Tibial nerve (tissue), 4 donors: Measurements from ENCODE around the gene SNRNP70. TPM values are rescaled to one million over a fixed set of nuclear protein-coding genes. Genes with fewer than 3 reads are reported as not detected.
"Not testable (repeated sequence)": the region's sequence is repeated elsewhere in the genome, so short reads cannot be mapped to it uniquely, and the experiment has no call there.

Source experiments
- DNase-seq, 2 donors: peaks; one replicate each; pipeline ENCODE4 v3.0.0-alpha.2; 2019; ENCODE audit warnings: low spot score in 2 of 2
- H3K27ac ChIP-seq, 4 donors: fragments of 200-600 bp; sonication (generic) in 3 of 4; one replicate each; pipeline ENCODE4 v1.5.1; 2017 to 2019; ENCODE audit warnings: mild to moderate bottlenecking in 1 of 4
- H3K27me3 ChIP-seq, 2 donors: fragments of 200-600 bp; sonication (generic) in 1 of 2; one replicate each; pipeline versions ENCODE4 v1.5.1 to v1.6.0; 2017 to 2019
- H3K36me3 ChIP-seq, 3 donors: fragments of 200-600 bp; sonication (generic); one replicate each; pipeline ENCODE4 v1.5.1; 2018 to 2019
- H3K4me1 ChIP-seq, 4 donors: fragments of 200-600 bp; sonication (generic) in 3 of 4; one replicate each; pipeline ENCODE4 v1.5.1; 2017 to 2019
- H3K4me3 ChIP-seq, 4 donors: fragments of 200-600 bp; sonication (generic) in 3 of 4; one replicate each; pipeline ENCODE4 v1.5.1; 2017 to 2019; ENCODE audit warnings: mild to moderate bottlenecking in 1 of 4, moderate library complexity in 1 of 4
- H3K9me3 ChIP-seq, 4 donors: fragments of 200-600 bp; sonication (generic) in 3 of 4; one replicate each; pipeline ENCODE4 v1.5.1; 2017 to 2019
- CTCF ChIP-seq, 5 experiments: fragments of 200-600 bp in 3 of 5; fragments of 450-650 bp in 2 of 5; sonication (generic) in 3 of 5; IDR thresholded peaks; one replicate each; pipeline ENCODE4 v1.5.1; 2016 to 2019; ENCODE audit warnings: antibody characterized with exemption in 5 of 5, mild to moderate bottlenecking in 3 of 5, moderate library complexity in 2 of 5
- EP300 ChIP-seq, 2 donors: sonication (generic); formaldehyde crosslinking; IDR thresholded peaks; one replicate each; pipeline ENCODE4 v1.6.1; 2017; ENCODE audit warnings: antibody characterized with exemption in 2 of 2, mild to moderate bottlenecking in 1 of 2
- POLR2A ChIP-seq, 2 donors: fragments of 450-650 bp; IDR thresholded peaks; one replicate each; pipeline ENCODE4 v1.6.1; 2017; ENCODE audit warnings: antibody characterized with exemption in 2 of 2, mild to moderate bottlenecking in 2 of 2, moderate library complexity in 2 of 2
- WGBS, 2 donors: methylation state at CpG; one replicate each; pipeline ENCODE4 v1.1.5; 2018; 5-methylcytosine and 5-hydroxymethylcytosine counted together
- total RNA-seq, 4 donors: library from RNA; depleted of rRNA; stranded (reverse); fragments of >200 nt; gene quantifications; one replicate each; pipeline ENCODE4 v1.1.0, GENCODE V29; 2016

The SNRNP70 gene
- total RNA-seq = 100 to 1,000 TPM; 286 to 444 (median 400) TPM

- peaks cover 0 to 38% (median 18%) of the 10 kb centered on the region in 4 donors for H3K4me1 ChIP-seq
- peak within 1 kb of the TSS; percentile 75 to 95 (median 87) for H3K27ac ChIP-seq
- DNase-seq = peak; percentile 95 to 97
- 1% methylated on average over 43 to 70 of the region's 89 CpGs for WGBS, 2 donors
- peak within 1 kb of the TSS; percentile 71 to 98 (median 90) for H3K4me3 ChIP-seq
- no peaks in the 10 kb centered on the region for H3K9me3 ChIP-seq
- peaks cover 0 to 31% (median 6%) of the 10 kb centered on the region in 3 donors for H3K36me3 ChIP-seq
- TF ChIP-seq POLR2A (IDR thresholded peaks at IDR 0.05) (peak; percentile 78 to 88), EP300 (IDR thresholded peaks at IDR 0.05) (peak; percentile 78 to 95), CTCF (IDR thresholded peaks at IDR 0.05) (peak in 3 of 5 experiments; percentile 9 to 61 (median 59))
- H3K27me3 ChIP-seq = no peaks in the 10 kb centered on the region
These were observed at the start of gene SNRNP70 for GRCh38 chr19:49085020-49085867. SNRNP70 (plus strand) TSS chr19:49085451; CDS start chr19:49086415, 964 bp downstream.

- not testable (repeated sequence) for H3K27ac ChIP-seq, H3K4me1 ChIP-seq, DNase-seq, H3K4me3 ChIP-seq, H3K27me3 ChIP-seq, H3K36me3 ChIP-seq, H3K9me3 ChIP-seq
- TF ChIP-seq CTCF (IDR thresholded peaks at IDR 0.05) = peak in 1 of 5 experiments; percentile 5
- 45 to 61% methylated on average over 18 of the region's 18 CpGs for WGBS, 2 donors
These were observed 48.4 kb upstream of the SNRNP70 start, which contains the start of gene CGB1 for GRCh38 chr19:49036815-49037214. CGB1 (minus strand) TSS chr19:49036895; CDS start chr19:49036711, 184 bp downstream.

- WGBS, 2 donors = 83 to 89% methylated on average over 8 of the region's 8 CpGs
- DNase-seq = not testable (repeated sequence)
These were observed 47.1 kb upstream of the SNRNP70 start for GRCh38 chr19:49038111-49038510.

GRCh38 chr19:49038557-49039276 is 46.5 kb upstream of the SNRNP70 start:
- H3K4me3 ChIP-seq, H3K4me1 ChIP-seq, DNase-seq, H3K27ac ChIP-seq, H3K36me3 ChIP-seq, H3K9me3 ChIP-seq, H3K27me3 ChIP-seq: not testable (repeated sequence)
- WGBS, 2 donors = 82 to 83% methylated on average over 17 to 26 of the region's 26 CpGs

More at GRCh38 chr19:49038111-49038510, 47.1 kb upstream of the SNRNP70 start:
- H3K4me1 ChIP-seq, H3K4me3 ChIP-seq, H3K27ac ChIP-seq, H3K36me3 ChIP-seq, H3K27me3 ChIP-seq, H3K9me3 ChIP-seq: not testable (repeated sequence)

GRCh38 chr19:49039736-49040135 is 45.5 kb upstream of the SNRNP70 start:
- not testable (repeated sequence) for DNase-seq, H3K4me1 ChIP-seq, H3K9me3 ChIP-seq, H3K27me3 ChIP-seq, H3K36me3 ChIP-seq, H3K4me3 ChIP-seq, H3K27ac ChIP-seq
- WGBS, 2 donors = 54 to 59% methylated on average over 9 of the region's 9 CpGs

- WGBS, 2 donors = 74 to 85% methylated on average over 17 of the region's 17 CpGs
- Histone ChIP-seq H3K27me3 (no peaks in the 10 kb centered on the region), H3K27ac (no peak overlapping the region), H3K4me1 (no peaks in the 10 kb centered on the region), H3K36me3 (no peaks in the 10 kb centered on the region), H3K4me3 (no peak overlapping the region), H3K9me3 (no peaks in the 10 kb centered on the region)
- TF ChIP-seq CTCF (IDR thresholded peaks at IDR 0.05) (no peak), POLR2A (IDR thresholded peaks at IDR 0.05) (no peak), EP300 (IDR thresholded peaks at IDR 0.05) (no peak)
- no peak for DNase-seq
These were observed 43.1 kb upstream of the SNRNP70 start for GRCh38 chr19:49042177-49042576.

- not testable (repeated sequence) for H3K4me3 ChIP-seq, H3K36me3 ChIP-seq, H3K27me3 ChIP-seq, H3K9me3 ChIP-seq, H3K27ac ChIP-seq, DNase-seq, H3K4me1 ChIP-seq
- WGBS, 2 donors = 77 to 89% methylated on average over 2 to 4 of the region's 4 CpGs
These were observed 42.6 kb upstream of the SNRNP70 start for GRCh38 chr19:49042666-49043065.

GRCh38 chr19:49043548-49043947 is 41.7 kb upstream of the SNRNP70 start, which contains the start of gene CGB5:
CGB5 (plus strand) TSS chr19:49043848; CDS start chr19:49044210, 362 bp downstream.
- not testable (repeated sequence) for H3K27ac ChIP-seq, H3K9me3 ChIP-seq, H3K36me3 ChIP-seq, H3K4me1 ChIP-seq, H3K27me3 ChIP-seq, DNase-seq, H3K4me3 ChIP-seq
- WGBS, 2 donors = 62 to 65% methylated on average over 14 to 15 of the region's 15 CpGs

- not testable (repeated sequence) for H3K27ac ChIP-seq, H3K36me3 ChIP-seq, DNase-seq, H3K4me1 ChIP-seq, H3K27me3 ChIP-seq, H3K9me3 ChIP-seq, H3K4me3 ChIP-seq
- 52 to 56% methylated on average over 6 to 9 of the region's 12 CpGs for WGBS, 2 donors
These were observed 36.2 kb upstream of the SNRNP70 start, which contains the start of gene CGB8 for GRCh38 chr19:49049011-49049410. CGB8 (minus strand) TSS chr19:49049111; CDS start chr19:49048739, 372 bp downstream.
